ENCODE measurements around the gene UBL7.

UBL7 gene

DNA sequence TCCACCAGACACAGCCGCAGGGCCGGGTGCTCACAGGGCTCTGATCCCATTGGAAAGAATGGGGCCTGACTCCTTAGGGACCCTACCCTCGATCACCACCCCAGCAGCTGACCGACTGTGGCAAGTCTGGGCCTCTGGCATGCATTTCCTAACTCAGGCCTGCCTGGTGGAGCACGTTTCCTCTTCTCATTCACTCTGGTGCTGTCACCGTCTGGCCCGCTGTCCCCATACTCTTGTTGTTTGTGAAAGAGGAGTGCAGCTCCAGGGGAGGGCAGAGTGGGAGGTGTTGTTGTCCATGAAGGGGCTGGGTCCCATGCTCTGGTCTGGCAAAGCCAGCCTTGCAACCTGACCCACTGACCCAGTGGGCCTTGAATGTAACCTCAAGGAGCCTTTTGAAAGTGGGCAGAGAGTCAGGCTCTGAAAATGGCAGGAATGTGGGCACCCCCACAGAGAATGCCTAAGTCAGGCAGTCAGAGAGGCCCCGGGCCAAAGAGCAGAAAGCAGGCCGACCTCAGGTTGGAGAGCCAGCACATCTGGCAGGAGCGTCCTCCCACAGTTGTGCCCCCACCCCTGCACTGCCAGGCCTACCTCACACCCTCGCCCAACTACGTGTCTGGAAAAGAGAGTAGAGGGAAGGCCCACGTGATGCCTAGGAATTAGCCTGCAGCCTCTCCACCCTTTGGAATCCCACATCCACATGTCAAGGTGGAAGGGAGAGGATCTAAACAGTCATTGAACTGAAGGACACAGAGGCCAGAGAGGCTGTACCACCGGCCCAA lies 38.1 kb downstream of the UBL7 start:
- DNase-seq = no peak

GRCh38 chr15:74422265-74422651 lies 38.7 kb downstream of the UBL7 start:
- no peak for DNase-seq

DNA sequence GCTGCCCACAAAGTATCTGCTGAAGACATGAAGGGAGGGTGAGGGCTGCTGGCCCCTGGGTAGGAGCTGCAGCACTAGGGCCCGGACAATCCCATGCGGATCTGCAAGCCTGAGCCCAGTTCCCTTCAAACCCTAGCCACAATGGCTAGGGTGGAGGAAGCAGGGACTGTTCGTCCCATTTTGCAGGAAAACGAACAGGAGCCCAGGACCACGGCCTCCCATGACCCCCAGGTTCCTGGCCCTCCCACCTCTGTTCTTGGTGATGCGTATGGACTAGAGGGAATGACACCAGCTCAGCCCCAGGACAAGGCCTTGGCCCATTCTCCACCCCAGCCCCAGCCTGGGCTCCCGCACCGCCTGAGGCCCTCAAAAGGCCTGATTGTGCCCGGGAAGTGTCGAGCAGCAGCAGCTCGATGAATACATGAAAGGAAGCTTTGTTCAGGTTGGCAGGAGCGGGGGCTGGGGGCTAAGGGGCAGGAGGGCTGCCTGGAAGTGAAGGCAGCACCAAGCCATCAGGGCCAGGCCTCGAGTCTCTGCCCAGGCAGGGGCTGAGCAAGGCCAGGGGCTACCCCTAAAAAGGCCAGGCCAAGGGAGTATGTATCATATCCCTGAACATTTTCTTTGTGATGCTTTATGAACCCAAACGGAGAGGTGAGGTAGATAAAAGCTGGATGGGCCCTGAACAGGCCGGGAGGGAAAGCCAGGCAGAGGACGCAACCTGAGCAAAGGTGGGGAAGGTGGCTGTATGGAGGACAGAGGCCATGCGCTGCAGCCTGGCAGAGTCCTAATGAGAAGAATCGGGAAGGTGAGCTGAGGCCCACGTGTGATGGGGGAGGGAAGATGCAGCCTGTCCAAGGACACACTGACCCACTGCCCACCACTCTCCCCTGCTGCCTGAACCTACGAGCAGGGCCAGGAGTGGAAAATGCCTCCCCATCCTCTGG lies 39.4 kb downstream of the UBL7 start:
- DNase-seq = no peak

GRCh38 chr15:74420193-74420905 lies 40.6 kb downstream of the UBL7 start:
- no peak for DNase-seq

DNA sequence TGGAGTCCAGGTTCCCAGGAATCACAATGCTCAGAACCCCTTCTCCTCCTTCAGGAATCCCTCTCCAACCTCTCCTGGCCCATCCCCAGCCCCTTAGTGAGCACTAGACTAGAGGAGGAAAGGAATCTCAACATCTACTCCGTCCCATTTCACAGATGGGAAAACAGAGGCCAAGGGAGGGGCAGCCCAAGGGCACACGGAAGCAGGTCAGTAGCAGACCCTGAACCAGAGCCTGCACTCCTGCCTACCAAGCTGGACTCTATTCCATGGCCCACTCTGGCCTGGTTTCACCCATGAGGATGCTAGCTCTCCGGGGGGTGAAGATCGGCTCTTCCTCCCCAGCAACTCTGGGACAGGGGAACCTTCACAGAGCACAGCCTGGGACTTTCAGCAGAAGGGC lies 41.5 kb downstream of the UBL7 start:
- no peak for DNase-seq

- no peak for DNase-seq
Measured at GRCh38 chr15:74418575-74419338, 42.2 kb downstream of the UBL7 start.

DNA sequence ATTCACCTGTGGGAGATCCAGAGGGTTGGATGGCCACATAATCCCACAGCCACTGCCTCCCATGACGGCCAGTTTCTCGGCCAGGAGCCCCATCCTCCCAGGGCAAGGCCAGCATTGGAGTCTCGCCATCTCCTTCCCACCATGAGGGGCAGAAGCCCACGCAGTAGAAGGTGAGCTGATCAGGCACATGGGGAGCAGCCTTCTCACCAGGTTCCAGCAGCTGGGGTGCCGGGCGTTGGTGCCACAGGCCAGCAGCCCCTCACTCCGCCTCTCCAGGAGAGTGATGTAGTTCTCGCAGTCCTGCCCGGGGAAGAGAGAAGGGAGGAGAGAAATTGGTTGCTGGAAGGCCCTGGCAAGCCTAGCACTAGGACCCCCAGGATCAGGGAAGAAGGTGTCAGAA lies 43.3 kb downstream of the UBL7 start:
- DNase-seq = no peak

DNA sequence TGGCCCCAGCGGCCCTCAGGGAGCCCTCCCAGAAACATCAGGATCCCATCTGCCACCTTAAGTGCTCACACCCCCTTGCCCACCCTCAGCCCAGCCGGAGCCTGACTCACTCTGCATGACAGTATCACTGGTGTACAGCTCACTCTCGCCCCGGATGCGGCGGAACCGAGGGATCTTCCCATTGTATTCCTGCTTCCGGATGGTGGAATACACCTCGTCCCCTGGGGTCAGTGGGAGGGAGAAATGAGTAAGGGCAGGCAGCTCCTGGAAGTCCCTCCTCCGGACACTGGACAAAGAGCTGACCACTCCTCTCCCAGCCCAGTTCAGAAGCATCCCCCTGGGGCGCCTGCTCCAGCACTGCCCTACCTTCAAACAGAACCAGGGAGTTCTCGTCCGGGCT lies 43.7 kb downstream of the UBL7 start:
- no peak for DNase-seq

- DNase-seq = no peak
Measured at GRCh38 chr15:74415966-74416916, 44.7 kb downstream of the UBL7 start.

DNA sequence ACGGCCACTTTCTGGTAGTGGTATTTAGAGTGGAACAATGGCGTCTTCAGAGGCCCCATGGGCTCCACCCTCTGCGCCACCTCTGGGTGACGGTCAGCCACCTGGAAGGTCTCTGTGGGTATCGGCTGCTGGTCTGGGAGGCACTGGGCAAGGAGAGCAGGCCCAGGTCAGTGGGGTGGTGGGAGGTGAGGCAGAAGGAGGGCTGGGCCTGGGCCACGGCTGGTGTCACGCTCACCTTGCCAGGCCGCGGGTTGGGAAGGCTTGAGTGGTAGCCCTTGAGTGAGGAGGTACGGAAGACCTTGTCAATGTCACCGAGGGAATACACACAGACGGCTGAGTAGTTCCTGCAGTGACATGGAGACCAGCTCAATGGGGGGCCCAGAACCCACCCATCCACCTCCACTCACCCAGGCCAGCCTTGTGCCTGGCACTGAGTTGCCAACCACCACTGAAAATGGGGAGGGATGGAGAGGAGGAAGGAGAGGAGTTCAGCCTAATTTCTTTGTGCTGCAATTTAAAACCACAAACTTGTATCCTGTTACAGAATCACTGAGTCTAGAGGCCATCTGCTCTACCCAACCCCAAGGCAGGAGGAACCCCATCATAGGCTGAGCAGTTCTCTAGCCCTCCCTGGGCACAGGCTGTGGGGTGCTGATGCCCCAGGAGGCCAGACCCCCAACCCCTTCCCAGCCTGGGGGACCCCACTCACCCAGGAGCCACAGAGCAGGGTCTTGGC lies 46.2 kb downstream of the UBL7 start:
- no peak for DNase-seq

DNA sequence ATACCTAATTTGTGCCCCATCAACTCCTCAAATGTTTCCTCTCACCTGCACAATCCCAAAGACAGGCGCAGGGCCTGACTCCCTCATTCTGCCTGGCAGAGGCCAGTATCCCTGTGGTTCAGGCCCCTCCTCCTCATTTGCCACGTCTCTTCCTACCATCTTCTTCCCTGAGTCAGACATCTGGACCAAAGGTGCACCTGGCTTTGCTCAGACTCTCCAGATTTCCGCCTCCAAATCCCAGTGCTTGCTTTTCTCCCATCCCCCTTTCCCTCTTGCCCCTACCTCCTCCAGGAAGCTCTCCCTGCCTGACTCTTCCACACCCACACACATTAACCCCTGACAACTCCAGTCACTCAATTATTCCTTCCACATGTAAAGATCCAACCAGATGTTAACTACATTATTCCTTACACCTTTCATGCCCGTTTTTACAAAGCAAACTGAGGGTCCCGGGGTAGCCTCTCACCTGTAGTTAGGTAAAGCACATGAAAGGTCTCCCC lies 46.8 kb downstream of the UBL7 start:
- no peak for DNase-seq

- no peak for DNase-seq
Measured at GRCh38 chr15:74413350-74414080, 47.4 kb downstream of the UBL7 start.

- DNase-seq = no peak
Measured at GRCh38 chr15:74412159-74412558, 48.8 kb downstream of the UBL7 start.

DNA sequence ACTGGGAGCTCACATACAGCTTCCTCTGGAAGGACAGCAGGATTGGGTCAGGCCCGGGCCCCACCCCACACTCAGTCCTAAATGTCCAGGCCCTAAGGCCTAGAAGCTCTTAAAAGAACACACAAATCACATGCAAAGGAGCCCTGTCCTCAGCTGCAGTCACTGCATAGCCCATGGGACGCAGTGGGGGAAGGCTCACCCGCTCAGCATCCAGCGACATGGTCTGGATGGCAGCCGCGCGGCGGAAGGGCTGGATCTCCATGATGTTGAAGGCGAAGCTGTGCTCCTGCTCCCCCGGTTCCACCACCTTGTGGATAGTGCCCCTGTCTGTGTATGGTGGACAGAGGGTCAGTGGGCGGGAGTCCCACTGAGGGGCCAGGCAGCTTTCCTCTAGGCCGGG lies 49.3 kb downstream of the UBL7 start:
- no peak for DNase-seq

DNA sequence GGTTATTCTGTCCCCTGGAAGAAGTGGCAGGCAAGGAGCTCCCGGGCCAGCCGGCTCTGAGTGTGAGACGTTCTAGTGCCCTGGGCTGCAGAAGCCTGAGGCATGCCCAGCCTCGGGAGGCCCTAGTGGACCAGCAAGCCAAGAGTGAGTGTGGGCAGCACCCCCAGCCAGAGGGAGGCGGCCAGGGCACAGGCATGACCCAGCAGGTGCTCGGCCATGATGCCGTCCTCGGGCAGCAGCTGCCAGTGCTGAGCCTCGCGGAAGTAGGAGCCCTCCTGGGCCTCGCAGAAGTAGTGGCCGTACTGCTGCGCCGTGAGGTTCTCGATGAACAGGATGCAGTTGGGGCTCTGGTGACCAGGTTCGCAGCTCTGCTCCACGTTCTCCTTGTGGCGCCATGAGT lies 50.5 kb downstream of the UBL7 start:
- DNase-seq = no peak

DNA sequence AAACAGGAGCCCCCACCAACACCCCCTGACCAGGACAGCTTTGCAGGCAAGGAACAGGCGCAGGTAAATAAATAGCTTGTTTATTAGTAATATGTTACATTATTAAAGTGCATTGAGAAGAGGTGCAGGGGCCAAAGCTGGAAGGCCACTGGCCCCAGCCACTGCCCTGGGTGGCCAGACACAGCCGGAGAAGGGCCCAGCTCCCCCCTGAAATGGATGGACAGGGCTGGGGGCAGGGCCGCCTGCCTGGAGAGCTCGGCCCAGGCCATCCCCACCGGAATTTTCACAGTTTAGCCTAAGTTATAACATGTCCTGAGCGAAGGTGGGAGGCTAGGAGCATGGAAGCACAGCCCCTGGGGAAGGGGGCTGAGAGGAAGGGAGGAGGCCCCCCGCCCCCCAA lies 51.7 kb downstream of the UBL7 start:
- no peak for DNase-seq

GRCh38 chr15:74408815-74409214 lies 52.1 kb downstream of the UBL7 start:
- DNase-seq = no peak

DNA sequence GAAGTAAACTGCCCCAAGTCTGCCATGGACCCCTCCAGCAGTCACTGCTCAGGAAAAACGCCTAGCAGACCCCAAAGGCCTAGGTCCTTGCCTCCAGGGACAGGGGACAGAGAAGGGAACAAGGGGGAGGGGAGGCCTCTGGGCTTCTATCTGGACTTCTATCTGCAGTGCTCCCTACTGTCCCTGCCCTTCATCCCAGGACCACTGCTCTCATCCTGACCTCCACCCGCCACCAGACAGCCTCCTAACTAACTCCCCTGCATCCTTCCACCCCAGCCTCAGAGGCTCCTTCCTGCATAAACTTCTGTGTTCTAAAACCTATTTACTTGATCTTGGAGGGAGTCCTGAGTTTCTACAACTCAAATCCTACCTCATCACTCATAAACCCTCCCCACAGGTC lies 52.6 kb downstream of the UBL7 start:
- no peak for DNase-seq

DNA sequence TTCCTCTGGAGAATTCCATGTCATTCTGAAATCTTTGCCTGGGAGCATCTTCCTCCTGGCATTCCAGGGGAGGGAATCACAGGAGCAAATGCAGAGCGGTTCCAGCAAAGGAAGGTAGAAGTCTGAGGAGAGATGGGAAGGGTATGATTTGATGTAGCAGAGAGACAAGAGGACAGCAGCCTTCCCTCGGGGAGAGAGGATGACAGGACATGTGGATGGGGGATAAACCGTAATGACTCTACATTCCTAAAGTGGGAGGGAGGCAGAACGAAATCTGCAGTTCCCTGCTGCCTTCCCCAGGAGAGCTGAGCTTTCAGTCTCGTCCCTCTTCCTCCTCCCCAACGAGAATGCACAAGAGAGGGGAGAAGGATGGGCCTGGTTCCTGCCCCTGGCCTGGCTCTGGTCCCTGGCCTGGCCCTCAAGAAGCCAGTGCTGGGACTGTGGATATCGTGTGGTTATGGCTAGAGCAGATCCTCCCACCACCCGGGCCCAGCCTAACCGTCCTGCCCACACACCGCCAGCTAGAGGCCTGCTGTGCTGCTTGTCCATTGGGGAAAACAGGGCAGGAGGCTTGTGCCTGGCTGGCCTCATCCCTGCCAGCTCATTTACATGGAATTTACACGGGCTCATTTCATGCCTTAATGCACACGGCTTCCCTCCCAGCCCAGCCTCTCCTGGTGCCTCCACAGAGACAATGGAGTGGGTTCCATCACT lies 53.8 kb downstream of the UBL7 start:
- no peak for DNase-seq
